Measurements from ENCODE around the gene SPIN1.

DNA sequence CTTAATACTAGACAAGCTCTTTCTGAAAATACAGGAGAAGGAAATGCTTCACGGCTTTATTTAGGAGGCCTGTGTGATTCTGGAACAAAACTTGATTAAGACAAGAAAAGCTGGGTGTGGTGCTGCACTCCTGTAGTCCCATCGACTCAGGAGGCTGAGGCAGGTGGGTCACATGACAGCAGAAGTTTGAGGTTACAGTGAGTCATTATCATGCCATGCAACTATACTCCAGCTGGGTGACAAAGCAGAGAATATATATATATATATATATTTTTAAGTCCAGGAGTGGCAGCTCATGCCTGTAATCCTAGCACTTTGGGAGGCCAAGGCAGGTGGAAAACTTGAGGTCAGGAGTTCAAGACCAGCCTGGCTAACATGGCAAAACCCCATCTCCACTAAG is 33.1 kb upstream of the SPIN1 start:
- TF ChIP-seq, protein P1, sequence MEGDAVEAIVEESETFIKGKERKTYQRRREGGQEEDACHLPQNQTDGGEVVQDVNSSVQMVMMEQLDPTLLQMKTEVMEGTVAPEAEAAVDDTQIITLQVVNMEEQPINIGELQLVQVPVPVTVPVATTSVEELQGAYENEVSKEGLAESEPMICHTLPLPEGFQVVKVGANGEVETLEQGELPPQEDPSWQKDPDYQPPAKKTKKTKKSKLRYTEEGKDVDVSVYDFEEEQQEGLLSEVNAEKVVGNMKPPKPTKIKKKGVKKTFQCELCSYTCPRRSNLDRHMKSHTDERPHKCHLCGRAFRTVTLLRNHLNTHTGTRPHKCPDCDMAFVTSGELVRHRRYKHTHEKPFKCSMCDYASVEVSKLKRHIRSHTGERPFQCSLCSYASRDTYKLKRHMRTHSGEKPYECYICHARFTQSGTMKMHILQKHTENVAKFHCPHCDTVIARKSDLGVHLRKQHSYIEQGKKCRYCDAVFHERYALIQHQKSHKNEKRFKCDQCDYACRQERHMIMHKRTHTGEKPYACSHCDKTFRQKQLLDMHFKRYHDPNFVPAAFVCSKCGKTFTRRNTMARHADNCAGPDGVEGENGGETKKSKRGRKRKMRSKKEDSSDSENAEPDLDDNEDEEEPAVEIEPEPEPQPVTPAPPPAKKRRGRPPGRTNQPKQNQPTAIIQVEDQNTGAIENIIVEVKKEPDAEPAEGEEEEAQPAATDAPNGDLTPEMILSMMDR (IDR thresholded peaks at IDR 0.05; ENCODE audit: insufficient read depth, low read length, poor library complexity, severe bottlenecking) = no peak
- no peak for TF ChIP-seq EZH2phosphoT487 (conservative IDR thresholded peaks at IDR 0.05; ENCODE audit: low read length)

All from SU-DHL-6 (cell line).